Lung microvascular endothelial cell (primary cell): ENCODE data around the gene DHRS9. TPM values are rescaled to one million over a fixed set of nuclear protein-coding genes. Genes with fewer than 3 reads are reported as not detected.

Experiments
- DNase-seq, 2 donors: peaks; one replicate each; pipeline versions ENCODE4 v3.0.0 to v3.0.0-alpha.2; 2010; ENCODE audit warnings: low read depth in 2 of 2
- total RNA-seq: library from RNA; depleted of rRNA; stranded (reverse); fragments of >200 nt; gene quantifications from 2 replicates; pipeline ENCODE4 v1.2.1, GENCODE V29; 2014

Gene DHRS9
- total RNA-seq, 1 donor from 2014 or later, result not detected

GRCh38 chr2:169065864-169066517 lies 3.4 kb upstream of the DHRS9 start:
- no peak for DNase-seq

- DNase-seq, result no peak
These were observed 2.5 kb upstream of the DHRS9 start for GRCh38 chr2:169066897-169067296.

DNA sequence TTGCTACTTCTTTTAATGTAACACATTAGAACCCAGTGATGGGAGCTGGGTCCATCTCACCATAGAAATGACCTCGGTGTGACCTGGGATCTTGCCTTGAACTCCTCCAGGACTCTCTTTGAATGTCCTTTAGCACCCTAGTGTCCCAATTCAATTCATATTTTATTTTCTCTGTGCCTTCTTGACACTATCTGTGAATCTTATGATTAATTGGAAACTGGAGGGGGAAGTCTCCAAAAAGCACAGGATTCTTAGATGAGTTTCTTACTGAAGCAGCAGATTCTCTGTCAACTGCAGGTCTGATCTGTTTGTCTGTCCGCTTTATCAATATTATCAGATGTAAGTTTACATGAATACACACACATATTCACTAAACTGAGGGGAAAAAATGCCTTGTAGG lies 470 bp downstream of the DHRS9 start:
- no peak for DNase-seq

- no peak for DNase-seq
These were observed 2.1 kb downstream of the DHRS9 start for GRCh38 chr2:169071455-169071854.

GRCh38 chr2:169072163-169072925 lies 3.0 kb downstream of the DHRS9 start:
- DNase-seq, result no peak

GRCh38 chr2:169073211-169073962 lies 4.0 kb downstream of the DHRS9 start:
- peak in 1 of 2 donors; percentile 23 for DNase-seq

DNA sequence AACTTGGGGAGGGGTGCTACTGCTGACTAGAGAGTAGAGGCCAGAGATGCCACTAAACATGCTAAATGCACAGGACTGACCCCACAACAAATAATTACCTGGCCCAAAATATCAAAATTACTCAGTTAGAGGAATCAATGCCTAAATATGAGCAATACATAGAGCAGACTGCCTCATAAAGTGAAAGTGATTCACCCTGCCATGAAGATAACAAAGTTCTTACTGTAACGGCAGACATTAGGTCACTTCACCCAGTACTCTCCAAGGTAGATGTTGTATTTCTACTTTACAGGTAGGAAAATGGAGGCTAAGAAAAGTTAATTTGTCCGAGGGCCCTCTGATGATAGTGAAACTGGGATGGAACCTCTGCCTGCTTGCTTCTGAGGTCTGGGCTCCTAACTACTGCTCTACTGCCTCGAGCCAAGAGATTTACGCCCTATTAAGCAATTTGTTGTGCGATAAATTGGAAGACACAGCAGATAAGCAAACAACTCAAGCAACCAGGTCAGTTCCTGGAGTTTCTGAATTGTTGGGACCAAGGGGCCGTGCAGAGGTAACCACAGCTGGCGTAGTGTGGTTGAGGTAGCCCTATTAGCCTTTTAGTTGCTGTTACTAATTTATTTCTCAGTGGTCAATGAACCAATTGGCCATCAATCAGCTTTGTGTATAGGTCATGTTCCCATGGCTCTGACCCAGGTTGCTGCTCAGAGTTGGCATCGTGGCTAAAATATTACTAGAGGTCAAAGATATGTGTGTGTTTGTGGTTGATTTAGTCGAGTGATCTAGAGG lies 4.8 kb downstream of the DHRS9 start:
- DNase-seq, result no peak

- no peak for DNase-seq
These were observed 8.4 kb downstream of the DHRS9 start for GRCh38 chr2:169077674-169078240.

GRCh38 chr2:169080250-169081069 lies 11.1 kb downstream of the DHRS9 start:
- DNase-seq, result no peak

- no peak for DNase-seq
These were observed 12.2 kb downstream of the DHRS9 start for GRCh38 chr2:169081551-169081950.

- no peak for DNase-seq
These were observed 13.6 kb downstream of the DHRS9 start for GRCh38 chr2:169082995-169083394.

- no peak for DNase-seq
These were observed 17.6 kb downstream of the DHRS9 start for GRCh38 chr2:169086893-169087467.

DNA sequence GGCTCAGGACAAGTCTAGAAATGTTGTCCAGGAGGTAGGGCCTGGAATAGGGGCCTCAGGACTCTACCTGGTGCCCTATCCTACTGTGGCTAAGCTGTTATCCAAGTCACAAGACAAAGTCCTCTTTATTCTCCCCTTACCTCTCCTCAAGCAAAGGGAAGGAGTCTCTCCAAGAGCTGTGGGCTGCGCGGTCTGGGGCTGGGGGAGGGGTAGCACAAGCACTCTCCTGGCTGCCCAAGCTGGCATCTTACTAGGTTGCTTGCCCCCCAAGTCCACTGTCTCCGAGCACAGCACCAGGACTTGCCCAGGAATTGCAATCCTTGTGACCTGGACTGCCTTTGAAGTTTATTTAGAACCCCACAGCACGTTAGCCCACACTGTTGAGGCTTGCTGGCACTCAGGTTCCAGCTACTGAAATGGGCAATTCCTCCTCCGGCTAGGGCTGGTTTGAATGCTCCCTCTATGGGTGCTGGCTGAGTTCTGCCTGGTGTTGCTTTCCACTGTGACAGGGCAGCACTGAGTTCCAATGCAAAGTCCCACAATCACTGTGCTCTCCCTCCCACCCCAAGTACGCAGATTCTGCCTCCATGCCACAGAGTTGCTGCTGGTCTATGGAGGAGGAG lies 18.5 kb downstream of the DHRS9 start:
- no peak for DNase-seq

- DNase-seq, result no peak
These were observed 19.8 kb downstream of the DHRS9 start for GRCh38 chr2:169089182-169089581.

DNA sequence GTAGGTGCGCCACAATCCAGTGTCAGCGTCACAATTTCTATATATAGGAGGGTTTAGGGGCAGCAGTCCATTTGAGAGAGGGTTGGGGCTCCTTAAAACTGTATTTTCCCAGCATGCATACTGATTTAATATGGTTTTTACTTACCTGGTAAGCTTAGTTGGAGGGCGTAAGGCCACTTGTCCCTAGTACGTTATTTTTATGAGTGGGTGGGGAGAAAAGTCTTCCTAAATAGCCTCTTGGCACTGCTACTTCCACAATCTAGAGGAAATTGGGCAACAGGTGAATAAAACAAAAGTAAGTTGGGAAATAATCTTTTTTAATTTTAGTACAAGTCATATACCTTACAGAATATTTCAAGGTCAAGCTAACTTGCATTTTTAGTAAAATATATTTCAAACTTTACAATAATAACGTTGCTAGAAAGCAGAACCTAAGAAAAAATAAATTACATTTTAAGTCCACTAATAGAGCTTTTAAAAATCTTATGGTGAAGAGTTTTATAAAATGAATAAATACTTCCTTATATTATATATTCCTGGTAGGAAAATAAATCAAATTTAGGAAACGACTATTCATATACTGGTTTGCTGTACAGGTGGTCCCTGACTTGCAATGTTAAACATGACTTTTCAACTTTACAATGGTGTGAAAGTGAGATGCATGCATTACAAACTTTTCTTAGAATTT lies 20.9 kb downstream of the DHRS9 start:
- no peak for DNase-seq

GRCh38 chr2:169091256-169091655 lies 21.9 kb downstream of the DHRS9 start:
- no peak for DNase-seq

- peak in 1 of 2 donors; percentile 16 for DNase-seq
These were observed 22.6 kb downstream of the DHRS9 start for GRCh38 chr2:169091761-169092519.

DNA sequence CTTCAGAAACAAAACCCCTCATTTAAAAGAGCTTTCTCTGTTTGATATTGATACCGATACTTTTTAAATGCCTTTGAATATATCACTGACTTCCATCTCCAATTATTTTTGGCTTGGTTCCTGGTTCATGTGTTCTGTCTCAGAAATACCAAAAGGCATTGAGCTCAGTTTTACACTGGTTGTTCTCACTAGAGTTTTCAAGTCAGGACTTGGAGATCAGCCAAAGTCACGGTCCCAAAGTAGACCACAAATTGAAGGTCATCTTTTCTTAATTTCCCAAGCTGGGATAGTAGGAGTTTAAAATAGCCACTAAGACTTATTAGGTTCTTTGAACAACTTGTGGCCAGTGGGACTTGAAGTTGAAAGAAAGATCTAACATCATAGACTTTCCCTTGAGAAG lies 24.2 kb downstream of the DHRS9 start:
- DNase-seq, result no peak
